Head of caudate nucleus (tissue), 42 donors: ENCODE results near the gene HELZ2.

ENCODE experiments used
- DNase-seq, 42 donors: peaks; one replicate each; pipeline versions ENCODE4 v3.0.0 to v3.0.0-alpha.2; 2020 to 2021; ENCODE audit warnings: mixed read lengths in 7 of 42
- intact Hi-C: fragments of 100-400 bp; cut with DNase I; formaldehyde crosslinking; loops from one replicate; pipeline ENCODE4 v1.15.0; 2022

HELZ2 gene

DNA sequence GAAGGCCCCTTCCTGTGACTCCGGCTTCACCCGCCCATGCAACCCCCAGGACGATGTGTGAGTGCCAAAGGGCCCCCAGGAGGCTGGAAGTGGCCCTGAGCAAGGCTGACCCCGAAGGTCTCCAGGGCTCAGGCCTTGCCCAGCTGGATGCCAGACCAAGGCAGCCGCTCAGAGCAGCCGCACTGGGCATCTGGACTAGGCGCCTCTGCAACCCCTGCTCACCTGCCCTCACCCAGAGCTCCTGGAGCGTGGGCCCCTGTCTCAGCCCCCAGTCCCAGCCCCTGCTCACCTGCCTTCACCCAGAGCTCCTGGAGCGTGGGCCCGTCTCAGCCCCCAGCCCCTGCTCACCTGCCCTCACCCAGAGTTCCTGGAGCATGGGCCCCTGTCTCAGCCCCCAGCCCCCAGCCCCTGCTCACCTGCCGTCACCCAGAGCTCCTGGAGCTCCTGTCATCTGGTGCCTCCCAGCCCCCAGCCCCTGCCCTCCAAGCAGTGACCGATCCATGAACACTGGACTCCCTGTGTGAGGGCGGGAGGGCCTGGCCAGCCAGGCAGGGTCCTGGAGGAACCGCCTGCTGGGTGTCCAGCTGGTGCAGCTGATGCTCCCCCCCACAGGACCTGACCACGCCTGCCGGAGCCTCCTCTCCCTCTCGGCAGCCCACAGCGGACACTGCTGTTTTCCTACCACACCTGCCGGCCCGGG is 27.6 kb downstream of the HELZ2 start:
- DNase-seq = no peak
- intact Hi-C loops = no loop called here

DNA sequence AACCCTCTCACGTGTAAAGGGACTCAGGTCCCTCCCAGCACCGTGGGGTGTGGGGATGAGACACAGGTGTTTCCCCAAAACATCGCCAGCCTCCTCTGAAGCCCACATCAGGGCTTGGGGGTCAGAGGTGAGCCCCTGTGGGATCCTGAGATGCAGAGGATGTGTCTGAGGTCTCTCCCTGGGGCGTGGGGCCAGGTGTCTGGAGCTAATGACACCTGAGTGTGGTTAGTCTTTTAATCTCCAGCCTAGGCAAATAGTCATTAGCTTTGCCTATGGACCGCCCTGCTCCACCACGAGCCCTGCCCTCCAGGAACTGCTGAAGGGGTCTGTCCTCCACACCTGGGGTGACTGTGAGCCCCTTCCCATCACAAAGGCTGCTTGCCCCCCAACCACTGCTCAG is 28.2 kb downstream of the HELZ2 start:
- intact Hi-C loops = no loop called here
- no peak for DNase-seq

DNA sequence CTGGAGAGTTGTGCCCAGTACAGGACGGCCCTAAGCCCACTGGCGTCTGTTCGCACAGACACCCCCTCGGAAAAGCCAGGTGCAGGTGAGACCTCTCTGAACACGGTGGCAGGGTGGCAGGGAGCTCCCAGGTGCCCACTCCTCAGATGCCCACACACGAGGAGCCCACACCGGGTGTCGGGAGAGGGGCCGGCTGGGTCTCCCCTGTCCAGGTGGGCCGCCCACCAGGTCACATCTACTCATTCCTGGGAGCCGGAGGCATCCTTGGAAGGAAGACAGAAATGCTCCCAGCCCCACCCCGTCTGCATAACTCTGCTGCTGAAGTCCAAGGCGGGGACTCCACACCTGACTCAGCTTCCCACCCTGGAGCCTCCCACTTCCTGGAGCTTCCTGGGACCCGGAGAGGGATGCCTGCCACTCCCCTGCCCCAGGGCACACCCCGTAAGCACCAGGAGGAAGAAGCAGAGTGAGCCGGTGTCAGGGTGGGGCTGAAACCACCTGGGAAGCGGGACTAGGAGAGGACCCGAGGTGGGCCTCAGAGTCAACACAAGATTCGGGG is 29.0 kb downstream of the HELZ2 start:
- intact Hi-C loops = loop anchor here (5.0 kb wide), 1 partner anchor 427 kb away; no protein-coding TSS in a partner anchor
- DNase-seq = peak in 1 of 42 donors; percentile 19

DNA sequence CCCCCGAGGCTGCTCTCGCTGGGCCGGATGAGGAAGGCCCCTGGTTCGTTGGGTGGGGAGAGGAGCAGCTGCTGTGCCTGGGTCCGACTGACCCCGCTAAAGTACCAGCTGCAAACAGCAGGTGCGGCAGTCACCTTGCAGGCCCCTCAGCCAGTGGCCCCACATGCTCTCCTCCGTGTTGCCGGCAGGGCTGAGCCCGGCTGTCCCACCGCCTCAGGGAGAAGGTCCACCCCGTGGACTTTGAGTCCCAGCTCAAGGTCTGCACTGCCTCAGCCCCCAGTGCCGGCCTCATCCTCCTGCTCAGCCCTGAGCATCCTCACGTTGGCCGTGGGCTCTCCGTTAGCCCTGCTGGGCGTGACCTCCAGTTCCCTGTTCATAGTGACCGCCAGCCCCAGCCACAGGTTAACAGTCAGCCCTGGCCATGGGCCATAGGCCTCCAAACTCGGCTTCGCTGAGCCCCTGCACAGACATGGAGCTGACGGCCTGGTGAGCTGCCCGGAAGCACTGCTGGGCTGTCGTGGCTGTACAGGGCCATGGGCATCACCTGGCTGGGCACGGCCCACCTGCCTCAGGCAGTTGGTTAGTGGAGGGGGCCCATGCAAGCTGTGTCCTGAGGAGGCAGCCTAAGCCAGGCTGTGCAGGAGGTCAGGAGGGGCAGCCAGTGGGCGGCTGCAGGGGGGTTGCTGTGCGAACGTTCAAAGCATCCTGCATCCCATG is 29.6 kb downstream of the HELZ2 start:
- intact Hi-C loops = loop anchor here (5.0 kb wide), 1 partner anchor 428 kb away; no protein-coding TSS in a partner anchor
- no peak for DNase-seq

DNA sequence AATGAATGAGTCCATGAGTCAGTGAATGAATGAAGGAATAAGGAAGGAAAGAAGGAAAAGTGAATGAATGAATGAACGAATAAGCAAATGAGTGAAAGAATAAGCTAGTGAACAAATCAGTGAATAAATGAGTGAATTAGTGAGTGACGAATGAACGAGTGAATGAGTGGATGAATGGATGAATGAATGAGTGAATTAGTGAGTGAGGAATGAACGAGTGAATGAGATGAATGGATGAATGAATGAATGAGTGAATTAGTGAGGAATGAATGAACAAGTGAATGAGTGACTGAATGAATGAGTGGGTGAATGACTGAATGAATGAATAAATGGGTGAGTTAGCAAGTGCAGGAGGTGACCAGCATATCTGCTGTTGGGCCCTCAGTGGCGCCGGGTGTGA is 30.3 kb downstream of the HELZ2 start:
- intact Hi-C loops = loop anchor here (5.0 kb wide), 1 partner anchor 429 kb away; no protein-coding TSS in a partner anchor
- DNase-seq = no peak

DNA sequence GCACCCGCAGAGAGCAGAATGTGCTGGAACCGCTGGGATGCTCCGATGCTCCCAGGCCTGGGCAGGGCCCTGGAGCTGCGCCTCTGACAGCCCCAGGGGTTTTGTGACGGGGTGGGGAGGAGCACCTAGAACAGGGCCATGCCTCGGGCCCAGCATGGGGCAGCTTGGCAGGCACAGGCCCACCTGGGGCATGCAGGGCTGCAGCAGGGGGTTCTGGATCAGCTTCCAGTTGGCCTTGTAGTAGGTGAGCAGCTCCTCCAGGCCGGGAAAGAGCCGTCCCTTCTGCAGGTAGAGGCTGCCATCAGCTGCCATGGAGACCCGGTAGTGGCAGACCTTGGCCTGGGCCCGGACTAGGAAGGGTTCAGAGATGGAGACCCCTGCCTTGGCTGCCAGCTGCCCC is 30.9 kb downstream of the HELZ2 start:
- intact Hi-C loops = loop anchor here (5.0 kb wide), 1 partner anchor 429 kb away; no protein-coding TSS in a partner anchor
- DNase-seq = no peak

DNA sequence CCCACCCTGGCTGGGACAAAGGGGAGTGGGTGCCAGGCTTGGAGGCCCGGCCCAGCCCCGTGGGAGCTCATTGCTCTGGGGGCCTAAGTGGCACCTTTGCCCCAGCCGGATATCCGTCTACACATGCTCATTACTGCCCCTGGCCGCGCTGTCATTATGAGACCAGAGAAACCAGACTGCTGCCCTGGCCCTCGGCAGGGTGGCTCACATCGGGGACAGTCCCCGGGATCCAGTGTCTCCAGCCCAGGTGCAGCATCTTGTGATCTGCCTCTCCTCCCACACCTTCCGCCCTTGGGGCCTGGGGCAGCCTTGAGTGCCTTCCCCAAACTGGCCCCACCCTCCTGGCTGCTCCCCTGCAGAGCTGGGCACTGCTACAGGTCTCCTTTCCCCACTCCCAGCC is 31.3 kb downstream of the HELZ2 start:
- no peak for DNase-seq
- intact Hi-C loops = loop anchor here (5.0 kb wide), 1 partner anchor 430 kb away; no protein-coding TSS in a partner anchor

DNA sequence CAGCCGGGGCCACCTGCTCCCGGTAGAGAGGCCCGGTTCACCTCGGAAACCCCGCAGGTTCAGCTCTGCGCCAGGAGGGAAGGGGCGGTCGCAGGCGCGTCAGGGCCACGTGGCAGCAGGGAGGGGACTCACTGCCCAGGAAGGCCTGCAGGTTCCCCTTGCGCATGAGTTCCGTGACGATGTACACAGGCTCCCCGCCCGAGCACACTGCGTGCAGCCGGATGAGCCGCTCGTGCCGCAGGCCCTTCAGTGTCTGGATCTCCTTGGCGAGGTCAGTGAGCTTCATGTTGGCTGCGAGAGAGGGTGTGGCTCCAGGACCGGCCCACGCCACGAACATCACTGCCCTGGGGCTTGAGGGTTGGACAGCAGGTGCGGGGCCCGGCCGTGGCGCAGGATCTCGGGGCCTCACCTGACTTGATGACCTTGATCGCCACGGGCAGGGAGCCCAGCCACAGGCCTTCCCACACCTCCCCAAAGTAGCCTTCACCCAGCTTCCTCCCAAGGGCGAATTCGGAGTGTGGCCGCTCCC is 31.9 kb downstream of the HELZ2 start:
- intact Hi-C loops = loop anchor here (5.0 kb wide), 1 partner anchor 430 kb away; no protein-coding TSS in a partner anchor
- DNase-seq = no peak

DNA sequence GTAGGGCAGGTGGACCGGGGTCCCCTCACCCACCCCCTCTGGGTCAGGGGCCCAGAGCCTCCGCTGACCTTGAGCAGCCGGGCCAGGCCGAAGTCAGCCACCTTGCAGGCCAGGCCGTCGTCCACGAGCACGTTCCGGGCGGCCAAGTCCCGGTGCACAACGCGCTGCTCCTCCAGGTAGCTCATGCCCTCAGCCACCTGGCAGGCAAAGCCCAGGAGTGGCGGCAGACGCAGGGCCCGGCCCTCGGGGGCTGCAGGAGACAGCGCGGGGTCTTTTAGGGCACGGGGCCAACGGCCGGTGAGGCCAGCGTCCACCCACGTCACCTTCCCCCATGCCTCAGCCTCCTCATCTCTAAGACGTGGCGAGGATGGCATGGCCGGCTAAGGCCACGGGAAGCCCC is 32.7 kb downstream of the HELZ2 start:
- no peak for DNase-seq
- intact Hi-C loops = loop anchor here (5.0 kb wide), 1 partner anchor 431 kb away; no protein-coding TSS in a partner anchor

DNA sequence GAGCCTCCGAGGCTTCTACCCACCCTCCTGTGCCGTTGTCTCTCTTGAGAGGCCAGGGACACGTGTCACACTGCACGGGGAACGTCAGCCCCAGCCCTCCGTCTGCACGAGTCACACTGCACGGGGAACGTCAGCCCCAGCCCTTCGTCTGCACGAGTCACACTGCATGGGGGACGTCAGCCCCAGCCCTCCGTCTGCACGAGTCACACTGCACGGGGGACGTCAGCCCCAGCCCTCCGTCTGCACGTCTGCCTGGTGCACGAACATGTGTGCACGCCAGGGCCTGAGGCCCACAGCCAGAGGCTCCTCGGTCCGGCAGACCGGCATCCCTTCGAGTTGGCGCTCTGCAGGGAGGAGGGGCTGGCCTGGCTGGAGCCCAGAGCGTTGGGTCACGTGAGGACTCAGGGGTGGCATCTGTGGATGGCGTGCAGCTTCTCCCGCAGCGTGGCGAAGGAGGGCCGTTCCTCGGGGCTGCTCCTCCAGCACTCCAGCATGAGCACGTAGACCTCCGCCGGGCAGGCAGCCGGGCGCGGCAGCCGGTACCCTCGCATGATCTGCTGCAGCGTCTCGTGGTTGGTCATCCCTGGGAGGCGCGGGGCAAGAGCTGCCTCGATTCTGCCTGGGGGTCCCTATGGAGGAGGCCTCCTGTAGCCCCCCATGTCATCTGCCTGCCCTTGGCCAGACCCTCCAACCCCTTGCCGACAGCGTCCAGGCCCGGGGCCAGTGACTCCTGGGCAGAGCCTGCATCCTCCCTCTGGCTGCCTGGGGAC is 33.4 kb downstream of the HELZ2 start:
- peak in 35 of 42 donors; percentile 14 to 70 (median 46) for DNase-seq
- intact Hi-C loops = loop anchor here (5.0 kb wide), 1 partner anchor 432 kb away; no protein-coding TSS in a partner anchor

DNA sequence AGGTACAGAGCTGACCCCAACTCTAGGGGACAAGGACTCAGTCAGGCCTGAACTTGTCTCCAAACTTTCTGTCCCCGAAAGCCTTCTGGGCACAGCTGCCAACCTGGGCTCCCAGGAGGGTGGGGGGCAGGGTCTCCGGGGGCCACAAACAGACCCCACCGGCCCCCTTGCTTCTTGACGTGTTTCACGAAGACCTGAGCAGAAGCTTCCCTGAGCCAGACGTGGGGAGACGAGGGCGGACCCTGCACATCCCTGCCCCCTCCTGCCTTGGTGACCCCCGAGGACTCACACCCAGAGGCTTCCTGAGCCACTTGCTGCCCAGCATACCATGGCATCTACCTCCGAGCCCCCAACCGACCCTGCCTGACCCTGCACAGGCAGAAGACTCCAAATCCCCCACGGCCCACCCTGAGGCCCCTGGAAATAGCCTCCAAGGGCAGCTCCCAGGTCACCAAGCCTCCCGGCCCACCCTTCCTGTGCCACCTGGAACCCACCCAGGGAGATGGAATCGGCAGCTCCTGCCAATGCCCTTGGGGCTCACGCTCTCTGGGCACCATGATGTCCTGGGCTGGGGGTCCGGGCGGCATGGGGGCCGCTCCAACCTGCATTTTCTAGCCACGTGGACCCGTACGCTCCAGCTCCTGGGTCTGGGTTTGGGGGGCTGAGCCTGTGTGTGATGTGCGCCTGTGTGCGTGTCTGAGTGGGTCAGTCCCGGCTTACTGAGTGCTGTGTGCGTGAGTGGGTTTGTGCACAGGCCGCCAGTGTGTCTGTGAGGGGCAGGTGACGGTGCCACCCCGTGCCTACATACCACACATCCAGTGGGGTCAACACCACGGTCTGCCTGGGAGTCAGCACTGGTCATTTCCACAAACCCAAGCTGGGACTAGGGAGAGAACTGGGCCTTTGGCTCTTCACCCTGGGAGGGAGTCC is 34.3 kb downstream of the HELZ2 start:
- intact Hi-C loops = loop anchor here (5.0 to 10.0 kb wide), 2 partner anchors 85 to 433 kb away; partner anchors contain the start of gene GMEB2
- DNase-seq = no peak

DNA sequence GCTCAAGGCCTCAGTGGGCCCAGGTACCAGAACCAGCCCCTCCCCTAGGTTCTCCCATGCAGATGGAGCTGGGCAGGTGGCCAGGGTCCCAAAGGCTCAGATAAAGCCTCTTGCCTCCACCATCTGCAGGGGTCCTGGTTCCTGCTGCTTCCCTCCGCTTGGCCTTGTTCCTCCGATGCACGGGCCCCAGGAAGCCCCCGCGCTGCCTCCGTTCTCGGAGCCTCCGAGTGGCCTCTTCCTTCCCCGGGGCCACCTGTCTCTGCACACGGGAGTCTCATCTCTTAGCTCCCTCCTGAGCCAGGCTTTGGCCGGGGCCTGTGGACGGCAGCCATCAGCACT is 35.0 kb downstream of the HELZ2 start:
- no peak for DNase-seq
- intact Hi-C loops = loop anchor here (10.0 kb wide), 1 partner anchor 86 kb away; the partner anchor contains the start of gene GMEB2

DNA sequence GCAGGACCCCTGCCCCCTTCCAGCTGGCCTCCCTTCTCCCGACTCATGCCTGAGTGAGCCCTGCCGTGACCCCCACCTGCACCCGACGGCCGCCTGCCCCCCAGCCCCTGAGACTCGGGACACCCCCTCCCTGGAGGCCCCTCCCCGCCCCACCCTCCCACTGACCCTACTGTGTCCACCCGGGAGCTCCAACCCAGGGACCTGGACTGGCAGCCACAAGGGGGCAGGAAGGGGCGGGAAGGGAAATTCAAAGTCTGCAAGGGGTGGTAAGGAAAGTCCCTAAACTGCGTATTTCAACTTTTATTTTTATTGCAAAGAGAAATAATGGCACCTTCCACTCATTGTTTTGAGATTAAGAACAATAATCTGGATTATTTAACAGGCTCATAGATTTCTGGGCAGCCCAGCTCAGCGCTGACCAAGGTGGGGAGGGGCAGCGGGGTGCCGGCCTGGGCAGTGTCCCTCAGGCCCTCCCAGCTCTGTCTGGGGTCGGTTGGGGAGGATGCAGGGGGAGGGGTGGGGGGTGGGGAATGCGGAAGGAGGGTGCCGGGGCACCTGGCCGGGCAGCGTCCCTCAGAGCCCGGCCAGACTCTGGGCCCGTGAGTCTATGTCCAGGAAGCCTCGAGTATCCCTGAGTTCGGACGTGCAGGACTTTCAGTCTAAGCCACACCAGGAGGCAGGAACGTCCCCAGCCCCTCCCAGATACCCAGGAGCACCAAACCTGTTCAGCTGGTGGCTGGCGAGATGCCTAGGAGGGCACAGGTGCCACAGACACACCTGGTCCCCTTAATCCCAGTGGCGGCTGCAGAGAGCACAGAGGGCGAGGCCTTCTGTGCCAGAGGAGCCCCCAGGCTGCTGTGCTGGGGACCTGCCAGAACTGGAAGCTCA is 35.6 kb downstream of the HELZ2 start:
- intact Hi-C loops = loop anchor here (10.0 kb wide), 1 partner anchor 86 kb away; the partner anchor contains the start of gene GMEB2
- no peak for DNase-seq

DNA sequence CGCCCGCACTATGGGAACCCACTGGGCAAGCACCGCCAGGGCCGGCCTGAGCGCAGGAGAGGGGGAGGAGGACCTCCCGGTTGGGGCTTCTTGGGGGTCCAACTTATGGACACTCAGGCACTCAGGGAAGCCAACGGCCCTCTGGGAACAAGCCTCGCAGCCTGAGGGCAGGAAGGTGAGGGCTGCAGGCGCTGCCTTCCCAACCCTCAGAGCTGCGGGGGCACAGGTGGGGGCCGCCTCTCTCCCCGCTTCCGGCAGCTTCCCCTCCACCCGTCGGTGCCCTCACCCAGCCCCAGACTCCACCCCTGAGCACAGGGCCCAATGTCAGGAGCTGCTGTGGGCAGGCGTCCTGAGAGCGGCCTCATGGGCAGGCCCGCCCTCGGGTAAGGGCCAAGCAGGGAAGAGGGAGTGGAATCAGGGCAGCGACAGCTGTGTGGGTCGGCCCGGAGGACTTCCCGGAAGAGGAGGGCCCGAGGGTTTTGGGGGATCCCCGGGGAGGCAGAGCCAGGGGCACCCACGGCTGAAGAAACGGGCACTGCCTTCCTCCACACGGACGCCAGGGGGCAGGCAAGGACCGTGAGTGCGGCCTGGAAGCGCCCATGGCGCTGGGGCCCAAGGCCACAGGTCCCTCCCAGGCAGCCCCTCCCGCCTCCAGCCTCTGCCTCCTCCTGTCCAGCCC is 36.4 kb downstream of the HELZ2 start:
- intact Hi-C loops = loop anchor here (10.0 kb wide), 1 partner anchor 87 kb away; the partner anchor contains the start of gene GMEB2

DNA sequence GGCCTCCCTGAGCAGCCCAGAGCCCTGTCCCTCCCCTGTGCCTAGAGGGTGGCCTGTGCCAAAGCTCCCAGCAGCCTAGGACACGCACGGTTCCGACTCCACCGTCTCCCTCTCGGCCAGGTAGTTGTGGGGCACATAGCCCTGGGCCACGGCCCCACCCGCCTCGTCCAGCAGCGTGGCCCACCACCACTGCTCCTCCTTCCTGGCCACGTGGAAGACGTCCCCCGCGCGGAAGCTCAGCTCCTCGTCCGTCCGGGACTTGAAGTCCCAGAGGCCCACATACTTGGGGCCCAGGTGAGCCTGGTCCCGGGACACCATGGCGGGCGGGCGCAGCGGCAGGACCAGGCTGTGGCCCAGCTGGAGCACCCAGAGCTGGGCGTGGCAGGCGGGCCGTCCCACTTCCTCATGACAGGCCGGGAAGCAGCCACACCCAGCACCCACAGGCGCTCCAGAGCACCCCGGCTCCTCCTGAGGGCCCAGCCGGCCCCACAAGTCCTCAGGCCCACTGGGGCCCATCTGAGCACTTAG is 37.0 kb downstream of the HELZ2 start, which contains the start of gene PTK6:
PTK6 (minus strand) TSS at position 380 of the 528 bp plus-strand sequence; CDS start at position 318, 62 bp downstream.
- intact Hi-C loops = loop anchor here (10.0 kb wide), 1 partner anchor 88 kb away; the partner anchor contains the start of gene GMEB2
- no peak for DNase-seq

More for the DNA sequence above, 36.4 kb downstream of the HELZ2 start:
- peak; percentile 31 to 89 (median 76) for DNase-seq
